K562 (cell line): ENCODE measurements around the gene MAN1B1. TPM values are rescaled to one million over a fixed set of nuclear protein-coding genes. Genes with fewer than 3 reads are reported as not detected.

Experiments used
- AFF1 ChIP-seq, 2 experiments: fragments of 450-650 bp; IDR thresholded peaks; 2 replicates each; pipeline ENCODE4 v1.6.1; 2018; ENCODE audit warnings: mild to moderate bottlenecking in 2 of 2, low read depth in 1 of 2; ENCODE audit not compliant: partially characterized antibody in 2 of 2
- ARID2 ChIP-seq: fragments of 450-650 bp; IDR thresholded peaks from 2 replicates; pipeline ENCODE4 v1.6.1; 2017; ENCODE audit warnings: antibody characterized with exemption, mild to moderate bottlenecking
- CBX1 ChIP-seq: sonication (generic); IDR thresholded peaks from 2 replicates; pipeline ENCODE4 v1.6.1; 2016; ENCODE audit warnings: antibody characterized with exemption, low read depth, mild to moderate bottlenecking
- CBX3 ChIP-seq, 2 experiments: IDR thresholded peaks; 1 replicate in 1 of 2; 2 replicates in 1 of 2; pipeline ENCODE4 v1.6.1; 2012; ENCODE audit warnings: inconsistent platforms in 2 of 2, low read length in 2 of 2, borderline replicate concordance in 1 of 2, control low read depth in 1 of 2
- CHD4 ChIP-seq: fragments of 200-600 bp; sonication (generic); IDR thresholded peaks from 3 replicates; pipeline ENCODE4 v1.6.1; 2012; ENCODE audit warnings: low read depth, mild to moderate bottlenecking, mixed read lengths, low read length, inconsistent platforms; ENCODE audit not compliant: insufficient read depth, insufficient replicate concordance, poor library complexity, severe bottlenecking
- CREB1 ChIP-seq, 2 experiments: sonication (generic) in 1 of 2; formaldehyde crosslinking in 1 of 2; IDR thresholded peaks; 2 replicates each; pipeline versions ENCODE4 v1.6.1 to v1.8.0; 2012 to 2022; ENCODE audit warnings: inconsistent platforms in 1 of 2, mild to moderate bottlenecking in 1 of 2, missing genetic modification reagents in 1 of 2, moderate library complexity in 1 of 2
- GABPA ChIP-seq: fragments of 200-800 bp; sonication (Bioruptor generic); conservative IDR thresholded peaks from 2 replicates; pipeline ENCODE4 v1.6.1; 2016; ENCODE audit warnings: low read depth, missing genetic modification characterization, missing compliant biosample characterization
- GATAD2B ChIP-seq: fragments of 450-650 bp; IDR thresholded peaks from 2 replicates; pipeline ENCODE4 v1.6.1; 2017; ENCODE audit warnings: mild to moderate bottlenecking, borderline replicate concordance
- MTA1 ChIP-seq: fragments of 450-650 bp; IDR thresholded peaks from 2 replicates; pipeline ENCODE4 v1.6.1; 2017; ENCODE audit warnings: borderline replicate concordance
- NFE2 ChIP-seq: IDR thresholded peaks from 2 replicates; pipeline ENCODE4 v1.6.1; 2014; ENCODE audit warnings: antibody characterized with exemption, low read depth
- PHB ChIP-seq: fragments of 250-450 bp; sonication (Bioruptor Pico); IDR thresholded peaks from 2 replicates; pipeline ENCODE4 v1.5.0; 2021
- SMC3 ChIP-seq: conservative IDR thresholded peaks from 2 replicates; pipeline ENCODE4 v1.6.1; 2011; ENCODE audit warnings: low read depth, low read length, improper control_type of control experiment; ENCODE audit not compliant: insufficient read depth
- ZBTB1 ChIP-seq: sonication (generic); formaldehyde crosslinking; IDR thresholded peaks from 2 replicates; pipeline ENCODE4 v1.8.1; 2023; ENCODE audit warnings: missing genetic modification reagents, low read depth, mild to moderate bottlenecking, borderline replicate concordance
- ZNF696 ChIP-seq: fragments of 250-450 bp; sonication (Bioruptor Pico); conservative IDR thresholded peaks from 2 replicates; pipeline ENCODE4 v1.4.0; 2020; ENCODE audit warnings: mild to moderate bottlenecking, moderate library complexity
- ZNF76 ChIP-seq: fragments of 250-450 bp; sonication (Bioruptor Pico); IDR thresholded peaks from 2 replicates; pipeline ENCODE4 v1.4.0; 2020; ENCODE audit warnings: mild to moderate bottlenecking, moderate library complexity, borderline replicate concordance
- polyA plus RNA-seq, 8 experiments: library from polyadenylated mRNA; depleted of rRNA in 4 of 8; stranded (reverse) in 5 of 8; unstranded in 3 of 8; fragments of >200 nt; fragmentation: Nextera tagmentation in 2 of 8; fragmentation: Illumina TruSeq in 1 of 8; extraction: Ambion mirVana in 2 of 8; extraction: Trizol in 1 of 8; gene quantifications; 2 replicates each; pipeline versions ENCODE4 v1.2.1 to v1.2.3, GENCODE V29; 2011 to 2014; ENCODE audit warnings: inconsistent platforms in 1 of 8, missing spikeins in 1 of 8
- total RNA-seq, 7 experiments: library from RNA; depleted of rRNA in 6 of 7; stranded (reverse); fragments of >200 nt in 6 of 7; fragmentation: Illumina TruSeq in 2 of 7; extraction: Trizol in 2 of 7; gene quantifications; 2 replicates each; pipeline versions ENCODE4 v1.2.1 to v1.2.3, GENCODE V29; 2011 to 2021; ENCODE audit warnings: low replicate concordance in 1 of 7
- TF ChIP-seq, protein P1 (sequence below): fragments of 250-450 bp; sonication (Bioruptor Pico); IDR thresholded peaks from 2 replicates; pipeline ENCODE4 v1.5.0; 2021; ENCODE audit warnings: mild to moderate bottlenecking, borderline replicate concordance
- TF ChIP-seq, protein P2 (sequence below): IDR thresholded peaks from 2 replicates; pipeline ENCODE4 v1.6.1; 2012; ENCODE audit warnings: low read depth, low read length, improper control_type of control experiment, borderline replicate concordance

Gene MAN1B1
- total and polyA plus RNA-seq, 9 of the 15 experiments (the other 6 are each of a cell fraction or from before 2014, with no cell fraction given) = 0.55 to 36.6 (median 27.3) TPM

DNA sequence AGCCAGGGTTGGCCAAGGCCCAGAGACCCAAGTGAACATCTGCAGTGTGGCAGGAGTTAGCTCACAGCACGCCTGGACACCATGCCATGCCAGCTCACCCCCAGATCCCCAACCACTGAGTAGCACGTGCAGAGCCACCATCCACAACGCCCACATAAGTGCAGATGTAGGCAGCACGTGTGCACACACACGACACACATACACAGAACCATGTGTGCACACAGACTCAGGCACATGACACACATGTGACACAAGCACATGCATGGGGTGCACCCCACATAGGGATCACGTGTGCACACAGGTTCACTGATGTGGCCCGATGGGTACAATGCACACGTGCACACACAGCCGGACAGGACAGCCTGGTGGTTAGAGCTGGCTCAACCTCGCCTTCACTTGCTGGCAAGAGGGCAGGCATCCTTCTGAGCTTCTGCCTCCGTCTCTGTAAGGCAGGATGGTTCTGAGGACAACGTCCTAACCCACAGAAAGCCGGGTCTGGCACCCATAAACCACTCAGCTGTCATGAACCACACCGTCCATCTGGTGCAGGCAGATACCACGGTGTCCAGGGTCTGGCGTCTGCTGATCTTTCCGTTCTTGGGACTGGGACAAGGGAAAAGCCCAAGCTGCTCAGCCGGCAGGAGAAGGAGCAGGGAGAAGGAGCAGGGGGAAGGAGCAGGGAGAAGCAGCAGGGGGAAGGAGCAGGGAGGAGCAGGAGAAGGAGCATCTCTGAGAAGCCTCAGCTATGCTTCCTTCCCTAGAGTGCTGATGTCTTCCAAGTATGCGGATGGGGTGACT, 71.0 kb downstream of the MAN1B1 start (continued):
- TF ChIP-seq CREB1 (IDR thresholded peaks at IDR 0.05) (no peak), CREB1 (CRISPR knock-in tag; IDR thresholded peaks at IDR 0.05) (no peak), CHD4 (no peak), PHB (CRISPR knock-in tag) (no peak), ARID2 (no peak), GATAD2B (no peak), ZBTB1 (no peak), MTA1 (no peak), CBX3 (IDR thresholded peaks at IDR 0.05; ENCODE audit: borderline replicate concordance in 1 of 2, low read length in 2 of 2) (peak in 1 of 2 experiments; percentile 21; a peak in 1 of 3 replicates), AFF1 (IDR thresholded peaks at IDR 0.05; ENCODE audit: low read depth in 1 of 2, partially characterized antibody in 2 of 2) (no peak), ZNF696 (CRISPR knock-in tag) (no peak), CBX1 (no peak), ZNF76 (CRISPR knock-in tag) (no peak), GABPA (tag) (no peak), NFE2 (no peak), SMC3 (no peak)
- TF ChIP-seq, protein P1, sequence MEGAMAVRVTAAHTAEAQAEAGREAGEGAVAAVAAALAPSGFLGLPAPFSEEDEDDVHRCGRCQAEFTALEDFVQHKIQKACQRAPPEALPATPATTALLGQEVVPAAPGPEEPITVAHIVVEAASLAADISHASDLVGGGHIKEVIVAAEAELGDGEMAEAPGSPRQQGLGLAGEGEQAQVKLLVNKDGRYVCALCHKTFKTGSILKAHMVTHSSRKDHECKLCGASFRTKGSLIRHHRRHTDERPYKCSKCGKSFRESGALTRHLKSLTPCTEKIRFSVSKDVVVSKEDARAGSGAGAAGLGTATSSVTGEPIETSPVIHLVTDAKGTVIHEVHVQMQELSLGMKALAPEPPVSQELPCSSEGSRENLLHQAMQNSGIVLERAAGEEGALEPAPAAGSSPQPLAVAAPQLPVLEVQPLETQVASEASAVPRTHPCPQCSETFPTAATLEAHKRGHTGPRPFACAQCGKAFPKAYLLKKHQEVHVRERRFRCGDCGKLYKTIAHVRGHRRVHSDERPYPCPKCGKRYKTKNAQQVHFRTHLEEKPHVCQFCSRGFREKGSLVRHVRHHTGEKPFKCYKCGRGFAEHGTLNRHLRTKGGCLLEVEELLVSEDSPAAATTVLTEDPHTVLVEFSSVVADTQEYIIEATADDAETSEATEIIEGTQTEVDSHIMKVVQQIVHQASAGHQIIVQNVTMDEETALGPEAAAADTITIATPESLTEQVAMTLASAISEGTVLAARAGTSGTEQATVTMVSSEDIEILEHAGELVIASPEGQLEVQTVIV (CRISPR knock-in tag) = no peak
- TF ChIP-seq, protein P2, sequence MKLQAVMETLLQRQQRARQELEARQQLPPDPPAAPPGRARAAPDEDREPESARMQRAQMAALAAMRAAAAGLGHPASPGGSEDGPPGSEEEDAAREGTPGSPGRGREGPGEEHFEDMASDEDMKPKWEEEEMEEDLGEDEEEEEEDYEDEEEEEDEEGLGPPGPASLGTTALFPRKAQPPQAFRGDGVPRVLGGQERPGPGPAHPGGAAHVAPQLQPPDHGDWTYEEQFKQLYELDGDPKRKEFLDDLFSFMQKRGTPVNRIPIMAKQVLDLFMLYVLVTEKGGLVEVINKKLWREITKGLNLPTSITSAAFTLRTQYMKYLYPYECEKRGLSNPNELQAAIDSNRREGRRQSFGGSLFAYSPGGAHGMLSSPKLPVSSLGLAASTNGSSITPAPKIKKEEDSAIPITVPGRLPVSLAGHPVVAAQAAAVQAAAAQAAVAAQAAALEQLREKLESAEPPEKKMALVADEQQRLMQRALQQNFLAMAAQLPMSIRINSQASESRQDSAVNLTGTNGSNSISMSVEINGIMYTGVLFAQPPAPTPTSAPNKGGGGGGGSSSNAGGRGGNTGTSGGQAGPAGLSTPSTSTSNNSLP = no peak
